NB4 (cell line): ENCODE data around the gene TBX2.

ENCODE experiments used
- DNase-seq: peaks from one replicate; pipeline ENCODE4 v3.0.0; 2010; ENCODE audit warnings: low read depth
- H3K4me3 ChIP-seq: one replicate; pipeline ENCODE4 v1.5.1; 2011; ENCODE audit warnings: mild to moderate bottlenecking, low read depth, low read length, moderate library complexity
- CTCF ChIP-seq: IDR thresholded peaks from one replicate; pipeline ENCODE4 v1.5.1; 2012; ENCODE audit warnings: low read depth, low read length
- MAX ChIP-seq: IDR thresholded peaks from 2 replicates; pipeline ENCODE4 v1.6.1; 2011; ENCODE audit warnings: low read depth, low read length
- MYC ChIP-seq: IDR thresholded peaks from 2 replicates; pipeline ENCODE4 v1.6.1; 2011; ENCODE audit warnings: low read depth, low read length
- POLR2A ChIP-seq: IDR thresholded peaks from 2 replicates; pipeline ENCODE4 v1.6.1; 2011; ENCODE audit warnings: mild to moderate bottlenecking; ENCODE audit not compliant: insufficient read length; ENCODE audit errors: extremely low read depth

TBX2 gene

GRCh38 chr17:61397086-61397842 is 2.4 kb upstream of the TBX2 start:
- no peak overlapping the region for H3K4me3 ChIP-seq
- no peak for TF ChIP-seq POLR2A
- no peak for TF ChIP-seq MAX
- TF ChIP-seq MYC: no peak
- no peak for TF ChIP-seq CTCF
- DNase-seq: no peak

- no peak for TF ChIP-seq POLR2A
- no peak for TF ChIP-seq MYC
- no peak for DNase-seq
These were observed 917 bp upstream of the TBX2 start for GRCh38 chr17:61398721-61399130.

GRCh38 chr17:61400066-61400716 is 548 bp downstream of the TBX2 start:
- no peak overlapping the region for H3K4me3 ChIP-seq
- TF ChIP-seq MAX (no peak), POLR2A (no peak), CTCF (no peak), MYC (no peak)
- DNase-seq: no peak

More at GRCh38 chr17:61398721-61399130, 917 bp upstream of the TBX2 start:
- H3K4me3 ChIP-seq: no peak overlapping the region

- TF ChIP-seq MYC: no peak
- TF ChIP-seq POLR2A: no peak
- no peak for TF ChIP-seq MAX
- TF ChIP-seq CTCF: no peak
- DNase-seq: no peak
- H3K4me3 ChIP-seq: no peak overlapping the region
These were observed 1.2 kb downstream of the TBX2 start for GRCh38 chr17:61400717-61401388.

GRCh38 chr17:61401389-61402072 is 1.9 kb downstream of the TBX2 start:
- H3K4me3 ChIP-seq: no peak overlapping the region
- no peak for DNase-seq
- no peak for TF ChIP-seq CTCF
- no peak for TF ChIP-seq POLR2A
- no peak for TF ChIP-seq MYC
- no peak for TF ChIP-seq MAX

GRCh38 chr17:61402073-61402541 is 2.5 kb downstream of the TBX2 start:
- H3K4me3 ChIP-seq: no peak overlapping the region
- TF ChIP-seq MAX: no peak
- TF ChIP-seq POLR2A: no peak
- no peak for TF ChIP-seq MYC
- TF ChIP-seq CTCF: no peak
- DNase-seq: no peak
